HepG2 (cell line): ENCODE results near the gene RNASE12. TPM values are rescaled to one million over a fixed set of nuclear protein-coding genes. Genes with fewer than 3 reads are reported as not detected.

ENCODE experiments used
- ATF2 ChIP-seq: sonication (generic); formaldehyde crosslinking; IDR thresholded peaks from 2 replicates; pipeline ENCODE4 v1.4.0; 2020; ENCODE audit warnings: missing genetic modification reagents
- CHD2 ChIP-seq: IDR thresholded peaks from 2 replicates; pipeline ENCODE4 v1.6.1; 2011; ENCODE audit warnings: low read depth, low read length, improper control_type of control experiment
- DMAP1 ChIP-seq: IDR thresholded peaks from 2 replicates; pipeline ENCODE4 v1.6.1; 2016
- DNMT3B ChIP-seq: conservative IDR thresholded peaks from 2 replicates; pipeline ENCODE4 v1.6.1; 2016; ENCODE audit warnings: missing biosample characterization, control low read depth
- ELF3 ChIP-seq: IDR thresholded peaks from 2 replicates; pipeline ENCODE4 v1.6.1; 2016; ENCODE audit warnings: missing genetic modification reagents, missing compliant biosample characterization
- EP300 ChIP-seq, 3 experiments: sonication (generic) in 1 of 3; formaldehyde crosslinking in 1 of 3; IDR thresholded peaks; 2 replicates each; pipeline versions ENCODE4 v1.5.1 to v1.6.1; 2011 to 2020; ENCODE audit warnings: low read depth in 2 of 3, low read length in 2 of 3, borderline replicate concordance in 1 of 3, improper control_type of control experiment in 1 of 3, mild to moderate bottlenecking in 1 of 3, missing genetic modification reagents in 1 of 3, moderate library complexity in 1 of 3
- HHEX ChIP-seq: IDR thresholded peaks from 2 replicates; pipeline ENCODE4 v1.6.1; 2016; ENCODE audit warnings: control low read depth
- KLF6 ChIP-seq: IDR thresholded peaks from 2 replicates; pipeline ENCODE4 v1.8.0; 2016; ENCODE audit warnings: missing biosample characterization, missing genetic modification reagents
- KMT2A ChIP-seq: sonication (generic); formaldehyde crosslinking; IDR thresholded peaks from 2 replicates; pipeline ENCODE4 v1.4.0; 2020; ENCODE audit warnings: missing genetic modification reagents
- NFIB ChIP-seq: sonication (generic); formaldehyde crosslinking; IDR thresholded peaks from 2 replicates; pipeline ENCODE4 v1.9.0; 2021; ENCODE audit warnings: missing genetic modification reagents, mild to moderate bottlenecking, borderline replicate concordance
- RARA ChIP-seq: IDR thresholded peaks from 2 replicates; pipeline ENCODE4 v1.6.1; 2016; ENCODE audit warnings: missing genetic modification reagents, missing compliant biosample characterization
- RBM39 ChIP-seq: fragments of 200-400 bp; formaldehyde crosslinking; IDR thresholded peaks from one replicate; pipeline ENCODE4 v1.6.1; 2018; ENCODE audit warnings: antibody characterized with exemption, mild to moderate bottlenecking, low read depth, low read length; ENCODE audit not compliant: poor library complexity, severe bottlenecking
- RFX1 ChIP-seq: fragments of 450-650 bp; IDR thresholded peaks from 2 replicates; pipeline ENCODE4 v1.6.1; 2017
- SIX1 ChIP-seq: sonication (generic); formaldehyde crosslinking; IDR thresholded peaks from 2 replicates; pipeline ENCODE4 v1.4.0; 2020; ENCODE audit warnings: missing genetic modification reagents, borderline replicate concordance
- SOX5 ChIP-seq: IDR thresholded peaks from 2 replicates; pipeline ENCODE4 v1.6.1; 2016; ENCODE audit warnings: borderline replicate concordance
- SP2 ChIP-seq: sonication (generic); formaldehyde crosslinking; IDR thresholded peaks from 2 replicates; pipeline ENCODE4 v1.5.1; 2020; ENCODE audit warnings: mild to moderate bottlenecking, missing genetic modification reagents
- SRSF4 ChIP-seq: fragments of 200-400 bp; formaldehyde crosslinking; IDR thresholded peaks from one replicate; pipeline ENCODE4 v1.6.1; 2018; ENCODE audit warnings: mild to moderate bottlenecking, low read depth, low read length, moderate library complexity; ENCODE audit not compliant: poor library complexity, severe bottlenecking
- SRY ChIP-seq: sonication (generic); formaldehyde crosslinking; IDR thresholded peaks from 2 replicates; pipeline ENCODE4 v1.8.0; 2022; ENCODE audit warnings: mild to moderate bottlenecking, missing genetic modification reagents
- TBX2 ChIP-seq: sonication (generic); formaldehyde crosslinking; IDR thresholded peaks from 2 replicates; pipeline ENCODE4 v1.5.0; 2020; ENCODE audit warnings: missing genetic modification reagents, mild to moderate bottlenecking, borderline replicate concordance
- U2AF1 ChIP-seq: fragments of 200-400 bp; formaldehyde crosslinking; optimal IDR thresholded peaks from 2 replicates; pipeline ENCODE3; 2017; ENCODE audit warnings: mild to moderate bottlenecking, low read depth, low read length
- YY1 ChIP-seq: IDR thresholded peaks from 2 replicates; pipeline ENCODE4 v1.6.1; 2011; ENCODE audit warnings: low read length, low read depth, moderate library complexity, mild to moderate bottlenecking; ENCODE audit not compliant: insufficient read depth, insufficient replicate concordance
- ZBTB38 ChIP-seq: sonication (generic); formaldehyde crosslinking; IDR thresholded peaks from 2 replicates; pipeline ENCODE4 v1.5.1; 2020; ENCODE audit warnings: mild to moderate bottlenecking, missing genetic modification reagents
- ZMYM3 ChIP-seq: sonication (generic); formaldehyde crosslinking; IDR thresholded peaks from 2 replicates; pipeline ENCODE4 v1.5.1; 2020; ENCODE audit warnings: mild to moderate bottlenecking, missing genetic modification reagents
- ZNF263 ChIP-seq: sonication (generic); formaldehyde crosslinking; IDR thresholded peaks from 2 replicates; pipeline ENCODE4 v1.4.0; 2020; ENCODE audit warnings: missing genetic modification reagents
- ZNF34 ChIP-seq: sonication (generic); formaldehyde crosslinking; IDR thresholded peaks from 2 replicates; pipeline ENCODE4 v1.4.0; 2020; ENCODE audit warnings: mild to moderate bottlenecking, missing genetic modification reagents, borderline replicate concordance
- ZNF549 ChIP-seq: sonication (generic); formaldehyde crosslinking; IDR thresholded peaks from 2 replicates; pipeline ENCODE4 v1.5.0; 2020; ENCODE audit warnings: missing genetic modification reagents
- ZNF75D ChIP-seq: sonication (generic); formaldehyde crosslinking; IDR thresholded peaks from 2 replicates; pipeline ENCODE4 v1.8.1; 2023; ENCODE audit warnings: missing genetic modification reagents, mild to moderate bottlenecking, borderline replicate concordance
- ZNF780A ChIP-seq: sonication (generic); formaldehyde crosslinking; IDR thresholded peaks from 2 replicates; pipeline ENCODE4 v1.8.0; 2022; ENCODE audit warnings: mild to moderate bottlenecking, missing genetic modification reagents, moderate library complexity
- polyA plus RNA-seq, 8 experiments: library from polyadenylated mRNA; depleted of rRNA in 3 of 8; stranded (reverse) in 7 of 8; unstranded in 1 of 8; fragments of >200 nt; fragmentation: Illumina TruSeq in 4 of 8; extraction: Trizol in 4 of 8; gene quantifications; 2 replicates each; pipeline versions ENCODE4 v1.2.1 to v1.2.3, GENCODE V29; 2011 to 2016; ENCODE audit warnings: low read depth in 4 of 8, missing spikeins in 1 of 8, mixed read lengths in 1 of 8; ENCODE audit not compliant: insufficient read depth in 1 of 8
- total RNA-seq, 5 experiments: library from RNA; depleted of rRNA; stranded (reverse); fragments of >200 nt; fragmentation: Illumina TruSeq; extraction: Trizol; gene quantifications; 2 replicates each; pipeline ENCODE4 v1.2.3, GENCODE V29; 2016; ENCODE audit warnings: low read depth in 1 of 5

Gene RNASE12
- total and polyA plus RNA-seq, 2 of the 13 experiments (the other 11 are each of a cell fraction or from before 2014, with no cell fraction given), result not detected

- TF ChIP-seq CHD2, result no peak
- no peak; the same call in 1 of the 2 replicates for TF ChIP-seq KMT2A (CRISPR knock-in tag)
- no peak for TF ChIP-seq DMAP1 (CRISPR knock-in tag)
- TF ChIP-seq RFX1, result no peak
- 0 out of 2 replicates have a peak, but pooled peaks have one; percentile 22 for TF ChIP-seq KLF6 (CRISPR knock-in tag)
- TF ChIP-seq SIX1 (CRISPR knock-in tag), result no peak
- no peak for TF ChIP-seq ATF2 (CRISPR knock-in tag)
- no peak for TF ChIP-seq YY1
- TF ChIP-seq HHEX (CRISPR knock-in tag), result no peak
- TF ChIP-seq SOX5 (CRISPR knock-in tag), result no peak
- peak; percentile 31; the same call in 1 of the 2 replicates for TF ChIP-seq ZMYM3
- no peak for TF ChIP-seq NFIB (CRISPR knock-in tag)
- TF ChIP-seq RBM39, result no peak
- TF ChIP-seq RARA, result no peak
- no peak for TF ChIP-seq SRSF4
- 0 out of 2 replicates have a peak, but pooled peaks have one; percentile 79 for TF ChIP-seq ZNF549
- no peak for TF ChIP-seq EP300 (IDR thresholded peaks at IDR 0.05; ENCODE audit: low read depth in 2 of 2, low read length in 2 of 2)
- 0 out of 2 replicates have a peak, but pooled peaks have one; percentile 39 for TF ChIP-seq EP300 (CRISPR knock-in tag; IDR thresholded peaks at IDR 0.05; ENCODE audit: borderline replicate concordance)
- TF ChIP-seq ZNF34 (CRISPR knock-in tag), result no peak
- no peak for TF ChIP-seq SP2
- no peak for TF ChIP-seq ZNF75D (CRISPR knock-in tag)
- TF ChIP-seq ZNF780A, result no peak
- TF ChIP-seq SRY (CRISPR knock-in tag), result 0 out of 2 replicates have a peak, but pooled peaks have one; percentile 62
- TF ChIP-seq DNMT3B, result no peak; the same call in 1 of the 2 replicates
- TF ChIP-seq TBX2 (CRISPR knock-in tag), result 0 out of 2 replicates have a peak, but pooled peaks have one; percentile 29
- TF ChIP-seq ELF3 (CRISPR knock-in tag), result no peak
- TF ChIP-seq U2AF1, result no peak
- no peak for TF ChIP-seq ZNF263 (CRISPR knock-in tag)
- TF ChIP-seq ZBTB38, result no peak
These were observed 40.8 kb upstream of the RNASE12 start (continued) for GRCh38 chr14:20631880-20632389.
